Left renal pelvis (tissue), 4 donors: ENCODE data around the gene TNF. TPM values are rescaled to one million over a fixed set of nuclear protein-coding genes. Genes with fewer than 3 reads are reported as not detected.

ENCODE experiments used
- DNase-seq, 4 donors: peaks; one replicate each; pipeline ENCODE4 v3.0.0-alpha.2; 2013; ENCODE audit warnings: low read depth in 4 of 4, low spot score in 3 of 4
- polyA plus RNA-seq, 4 donors: library from polyadenylated mRNA; unstranded; fragments of 120-200 nt; gene quantifications; one replicate each; pipeline ENCODE4 v1.2.1, GENCODE V29; 2013; ENCODE audit not compliant: insufficient read length in 4 of 4

The TNF gene
- polyA plus RNA-seq, 4 donors = 0.23 to 2.5 (median 0.29) TPM; not detected in 1

DNA sequence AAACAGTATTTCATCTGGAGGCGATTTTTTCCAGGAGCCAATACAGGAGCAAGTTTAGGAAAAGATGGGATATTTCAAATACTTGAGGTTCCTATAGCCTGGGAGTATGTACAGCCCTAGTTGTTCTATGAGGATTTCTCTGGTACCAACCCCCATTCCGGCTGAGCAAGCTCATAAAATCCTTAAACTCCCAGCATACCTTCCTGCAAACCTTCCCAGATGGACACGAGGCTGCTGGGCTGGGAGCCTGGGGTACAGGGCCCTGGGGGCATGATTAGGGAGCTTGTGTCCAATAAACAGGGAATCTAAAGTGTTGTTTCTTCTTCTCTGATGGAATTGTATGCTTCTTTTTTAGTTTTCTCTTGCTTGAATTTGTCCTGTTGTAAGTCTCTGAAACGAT, 46.6 kb downstream of the TNF start:
- no peak for DNase-seq

DNA sequence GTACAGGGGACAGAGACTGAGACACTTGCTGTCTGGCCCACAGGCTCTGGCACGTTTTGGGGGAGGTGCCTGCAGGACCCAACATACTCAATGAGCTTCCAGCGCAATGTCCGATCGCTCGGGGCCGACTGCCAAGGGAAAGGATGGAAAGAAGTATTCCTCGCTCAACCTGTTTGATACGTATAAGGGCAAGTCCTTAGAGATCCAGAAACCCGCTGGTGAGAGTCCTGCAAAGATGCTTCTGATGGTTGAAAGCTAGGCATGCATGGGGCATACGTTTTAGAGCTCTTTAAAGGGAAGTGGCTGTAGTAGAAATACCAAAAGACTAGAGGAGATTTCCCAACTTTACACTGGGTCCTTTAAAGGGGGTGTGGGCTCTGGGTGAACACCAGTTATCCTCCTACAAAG, 47.3 kb downstream of the TNF start:
- DNase-seq = no peak

DNA sequence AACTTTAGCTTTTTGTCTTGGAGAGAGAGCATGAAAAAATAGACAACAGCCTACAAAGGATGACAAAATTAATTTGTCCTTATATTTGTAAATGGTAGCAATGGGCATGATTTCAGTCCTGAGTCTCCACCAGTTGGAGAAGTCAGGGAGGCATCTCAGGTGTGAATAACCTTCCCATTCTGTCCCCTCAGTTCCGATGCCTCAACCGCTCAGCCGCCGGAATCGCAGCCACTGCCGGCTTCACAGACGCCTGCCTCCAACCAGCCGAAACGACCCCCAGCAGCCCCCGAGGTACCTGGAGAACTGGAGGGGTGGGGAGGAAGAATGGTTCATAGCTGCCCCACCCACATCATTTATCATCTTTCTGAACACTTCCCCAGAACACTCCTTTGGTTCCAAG, 48.7 kb downstream of the TNF start:
- no peak for DNase-seq

DNA sequence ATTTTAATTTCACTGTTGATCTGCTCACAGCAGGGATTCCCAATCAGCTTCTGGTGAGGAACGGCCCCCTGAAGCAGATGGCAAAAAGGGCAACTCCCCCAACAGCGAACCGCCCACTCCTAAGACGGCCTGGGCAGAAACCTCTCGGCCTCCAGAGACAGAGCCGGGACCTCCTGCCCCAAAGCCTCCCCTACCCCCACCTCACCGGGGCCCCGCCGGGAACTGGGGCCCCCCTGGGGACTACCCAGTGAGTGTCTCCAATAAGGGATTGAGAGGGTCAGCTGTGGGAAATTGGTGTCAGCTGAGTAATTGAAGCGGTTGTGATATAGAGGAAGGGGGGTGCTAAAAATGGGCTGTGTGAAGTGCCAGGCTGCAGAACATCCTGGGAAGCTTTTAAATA, 51.6 kb downstream of the TNF start:
- DNase-seq = no peak

DNA sequence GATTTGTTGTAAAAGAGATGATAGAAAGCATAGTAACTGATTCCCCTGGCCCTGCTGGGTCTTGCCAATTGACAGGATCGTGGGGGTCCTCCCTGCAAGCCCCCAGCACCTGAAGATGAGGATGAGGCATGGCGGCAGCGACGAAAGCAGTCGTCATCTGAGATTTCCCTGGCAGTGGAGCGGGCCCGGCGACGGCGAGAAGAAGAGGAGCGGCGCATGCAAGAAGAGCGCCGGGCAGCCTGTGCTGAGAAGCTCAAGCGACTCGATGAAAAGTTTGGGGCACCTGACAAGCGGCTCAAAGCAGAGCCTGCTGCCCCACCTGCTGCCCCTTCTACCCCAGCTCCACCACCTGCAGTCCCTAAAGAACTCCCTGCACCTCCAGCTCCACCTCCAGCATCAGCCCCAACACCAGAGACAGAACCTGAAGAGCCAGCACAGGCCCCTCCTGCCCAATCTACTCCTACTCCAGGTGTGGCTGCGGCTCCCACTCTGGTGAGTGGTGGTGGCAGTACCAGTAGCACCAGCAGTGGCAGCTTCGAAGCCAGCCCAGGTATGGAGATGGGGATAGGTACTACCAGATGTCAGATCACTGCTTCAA, 52.4 kb downstream of the TNF start:
- no peak for DNase-seq

Other genes with a start within 250 kb of the TNF start
- 100 to 1,000 TPM; 105 to 177 (median 155) TPM for gene HLA-B, start 218.4 kb upstream of the TNF start, polyA plus RNA-seq
- gene MICA, start 172.0 kb upstream of the TNF start, polyA plus RNA-seq = 10 to 100 TPM in 1 of 4 donors, 1 to 10 TPM in 3; 4.4 to 12.8 (median 8.1) TPM
- gene MICB, start 77.4 kb upstream of the TNF start, polyA plus RNA-seq = 1 to 10 TPM in 3 of 4 donors, under 1 TPM in 1; 0.49 to 2.3 (median 1.0) TPM
- 10 to 100 TPM in 3 of 4 donors, under 1 TPM in 1; 0.27 to 18.6 (median 12.8) TPM for gene MCCD1, start 46.6 kb upstream of the TNF start, polyA plus RNA-seq
- gene DDX39B, start 33.6 kb upstream of the TNF start, polyA plus RNA-seq = 100 to 1,000 TPM; 448 to 682 (median 553) TPM
- gene ATP6V1G2, start 29.0 kb upstream of the TNF start, polyA plus RNA-seq = 1 to 10 TPM; 4.8 to 9.4 (median 6.4) TPM
- 10 to 100 TPM; 18.3 to 28.7 (median 19.7) TPM for gene NFKBIL1, start 28.0 kb upstream of the TNF start, polyA plus RNA-seq
- under 1 TPM; 0.23 to 0.43 (median 0.36) TPM for gene LTA, start 3.3 kb upstream of the TNF start, polyA plus RNA-seq
- gene LTB, start 6.9 kb downstream of the TNF start, polyA plus RNA-seq = 1 to 10 TPM in 3 of 4 donors, under 1 TPM in 1; 0.66 to 2.0 (median 1.6) TPM
- 10 to 100 TPM in 1 of 4 donors, 1 to 10 TPM in 3; 4.6 to 10.3 (median 4.9) TPM for gene LST1, start 10.7 kb downstream of the TNF start, polyA plus RNA-seq
- under 1 TPM in 2 of 4 donors, not detected in 2; 0.17 to 0.20 TPM for gene NCR3, start 17.4 kb downstream of the TNF start, polyA plus RNA-seq
- 10 to 100 TPM; 43.3 to 77.0 (median 73.6) TPM for gene AIF1, start 39.7 kb downstream of the TNF start, polyA plus RNA-seq
- 100 to 1,000 TPM; 143 to 224 (median 174) TPM for gene PRRC2A, start 45.1 kb downstream of the TNF start, polyA plus RNA-seq
- gene BAG6, start 77.1 kb downstream of the TNF start, polyA plus RNA-seq = 100 to 1,000 TPM; 186 to 278 (median 241) TPM
- gene APOM, start 80.3 kb downstream of the TNF start, polyA plus RNA-seq = 100 to 1,000 TPM in 2 of 4 donors, 10 to 100 TPM in 2; 10.1 to 106 (median 83.8) TPM
- gene C6orf47, start 85.2 kb downstream of the TNF start, polyA plus RNA-seq = 10 to 100 TPM; 15.8 to 21.1 (median 19.0) TPM
- 10 to 100 TPM; 16.8 to 28.9 (median 24.9) TPM for gene GPANK1, start 89.4 kb downstream of the TNF start, polyA plus RNA-seq
- 100 to 1,000 TPM; 184 to 243 (median 239) TPM for gene CSNK2B, start 90.5 kb downstream of the TNF start, polyA plus RNA-seq
- 10 to 100 TPM; 16.6 to 28.7 (median 20.9) TPM for gene LY6G5B, start 94.4 kb downstream of the TNF start, polyA plus RNA-seq
- gene LY6G5C, start 105.5 kb downstream of the TNF start, polyA plus RNA-seq = 1 to 10 TPM; 1.6 to 5.9 (median 2.6) TPM
- 10 to 100 TPM; 50.1 to 67.5 (median 55.9) TPM for gene ABHD16A, start 127.8 kb downstream of the TNF start, polyA plus RNA-seq
- gene LY6G6F, start 131.3 kb downstream of the TNF start, polyA plus RNA-seq = 1 to 10 TPM in 1 of 4 donors, under 1 TPM in 2, not detected in 1; 0.30 to 1.5 (median 0.52) TPM
- gene LY6G6D, start 139.8 kb downstream of the TNF start, polyA plus RNA-seq = not detected
- under 1 TPM in 3 of 4 donors, not detected in 1; 0.45 to 0.74 (median 0.63) TPM for gene LY6G6C, start 146.2 kb downstream of the TNF start, polyA plus RNA-seq
- gene MPIG6B, start 147.8 kb downstream of the TNF start, polyA plus RNA-seq = 1 to 10 TPM; 1.1 to 2.9 (median 1.4) TPM
- 100 to 1,000 TPM; 150 to 213 (median 182) TPM for gene DDAH2, start 153.7 kb downstream of the TNF start, polyA plus RNA-seq
- gene CLIC1, start 161.0 kb downstream of the TNF start, polyA plus RNA-seq = 100 to 1,000 TPM; 201 to 309 (median 278) TPM
- 10 to 100 TPM; 14.2 to 51.0 (median 25.2) TPM for gene MSH5, start 164.4 kb downstream of the TNF start, polyA plus RNA-seq
- gene SAPCD1, start 187.1 kb downstream of the TNF start, polyA plus RNA-seq = 10 to 100 TPM in 2 of 4 donors, 1 to 10 TPM in 2; 2.7 to 13.0 (median 7.9) TPM
- 10 to 100 TPM in 1 of 4 donors, 1 to 10 TPM in 3; 1.5 to 11.1 (median 5.5) TPM for gene VWA7, start 201.8 kb downstream of the TNF start, polyA plus RNA-seq
- 10 to 100 TPM; 42.7 to 67.9 (median 60.0) TPM for gene VARS1, start 220.2 kb downstream of the TNF start, polyA plus RNA-seq
- gene LSM2, start 231.4 kb downstream of the TNF start, polyA plus RNA-seq = 10 to 100 TPM; 71.4 to 84.9 (median 84.3) TPM
- 1 to 10 TPM; 3.1 to 4.4 (median 3.7) TPM for gene HSPA1L, start 239.7 kb downstream of the TNF start, polyA plus RNA-seq
- gene HSPA1A, start 240.0 kb downstream of the TNF start, polyA plus RNA-seq = 100 to 1,000 TPM in 3 of 4 donors, 10 to 100 TPM in 1; 88.1 to 159 (median 116) TPM